ENCODE measurements around the gene MCM6.

The MCM6 gene

DNA sequence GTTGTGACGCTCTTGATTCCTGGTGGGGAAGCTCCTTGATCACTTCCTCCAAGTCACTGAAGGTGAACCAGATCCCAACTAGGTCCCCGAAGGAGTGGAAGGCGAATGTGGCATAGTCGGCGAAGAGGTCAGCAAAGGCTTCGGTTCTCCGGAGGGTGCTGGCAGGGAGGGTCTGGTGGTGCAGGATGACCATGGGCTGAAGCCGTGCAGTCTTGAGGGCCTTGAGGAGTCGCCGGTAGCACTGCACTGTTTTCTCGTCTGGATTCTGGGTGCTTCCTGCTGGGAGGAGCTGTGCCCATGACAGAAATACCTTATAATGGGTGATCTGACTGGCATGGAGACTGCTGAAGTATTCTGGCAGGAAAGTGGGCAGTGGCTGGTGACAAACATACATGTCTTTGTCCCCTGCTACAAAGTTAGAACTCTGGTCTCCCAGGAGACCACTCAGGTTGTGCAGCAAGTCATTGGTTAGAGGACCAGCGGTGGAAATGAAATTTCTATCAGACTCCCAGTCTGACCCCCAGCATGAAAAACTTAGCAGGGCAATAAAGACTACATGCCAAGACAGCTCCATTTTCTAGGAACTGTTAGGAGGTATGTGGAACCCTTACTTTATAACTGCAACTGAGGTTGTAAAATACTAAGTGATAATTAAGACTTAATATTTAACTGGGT is 39.5 kb downstream of the MCM6 start, which contains the start of gene LCT:
TSS of gene LCT (minus strand) at position 589 of the 675 bp plus-strand sequence. CDS start at position 574, 15 bp downstream.
- TF ChIP-seq, protein P1, sequence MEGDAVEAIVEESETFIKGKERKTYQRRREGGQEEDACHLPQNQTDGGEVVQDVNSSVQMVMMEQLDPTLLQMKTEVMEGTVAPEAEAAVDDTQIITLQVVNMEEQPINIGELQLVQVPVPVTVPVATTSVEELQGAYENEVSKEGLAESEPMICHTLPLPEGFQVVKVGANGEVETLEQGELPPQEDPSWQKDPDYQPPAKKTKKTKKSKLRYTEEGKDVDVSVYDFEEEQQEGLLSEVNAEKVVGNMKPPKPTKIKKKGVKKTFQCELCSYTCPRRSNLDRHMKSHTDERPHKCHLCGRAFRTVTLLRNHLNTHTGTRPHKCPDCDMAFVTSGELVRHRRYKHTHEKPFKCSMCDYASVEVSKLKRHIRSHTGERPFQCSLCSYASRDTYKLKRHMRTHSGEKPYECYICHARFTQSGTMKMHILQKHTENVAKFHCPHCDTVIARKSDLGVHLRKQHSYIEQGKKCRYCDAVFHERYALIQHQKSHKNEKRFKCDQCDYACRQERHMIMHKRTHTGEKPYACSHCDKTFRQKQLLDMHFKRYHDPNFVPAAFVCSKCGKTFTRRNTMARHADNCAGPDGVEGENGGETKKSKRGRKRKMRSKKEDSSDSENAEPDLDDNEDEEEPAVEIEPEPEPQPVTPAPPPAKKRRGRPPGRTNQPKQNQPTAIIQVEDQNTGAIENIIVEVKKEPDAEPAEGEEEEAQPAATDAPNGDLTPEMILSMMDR (IDR thresholded peaks at IDR 0.05; ENCODE audit: insufficient read depth, low read depth, low read length, missing control alignments): no peak
- no peak within 1 kb of the TSS for H3K4me3 ChIP-seq (ENCODE audit: low read depth, low read length)
- DNase-seq (ENCODE audit: low read depth): no peak

DNA sequence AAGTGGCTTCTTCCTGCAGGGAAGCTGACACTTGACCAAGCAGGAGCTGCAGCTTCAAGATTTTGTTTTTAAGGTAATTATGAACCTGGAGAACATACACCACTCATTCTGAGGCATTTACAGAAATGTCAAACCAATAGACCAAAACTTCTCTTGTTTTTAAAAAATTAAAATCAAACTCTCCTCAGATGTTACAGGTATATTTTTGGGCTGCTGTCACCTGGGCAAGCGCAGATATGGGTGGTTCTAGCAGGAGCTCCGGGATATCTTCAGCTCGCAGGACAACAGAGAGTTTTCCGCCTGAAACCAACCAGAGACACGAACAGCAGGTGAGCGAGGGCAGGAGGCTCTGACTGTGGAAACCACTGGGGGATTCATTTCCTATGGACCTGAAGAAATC is 43.4 kb downstream of the MCM6 start:
- H3K4me3 ChIP-seq (ENCODE audit: low read depth, low read length): no peak overlapping the region
- TF ChIP-seq, protein P1 (IDR thresholded peaks at IDR 0.05; ENCODE audit: insufficient read depth, low read depth, low read length, missing control alignments): no peak
- DNase-seq (ENCODE audit: low read depth): no peak

DNA sequence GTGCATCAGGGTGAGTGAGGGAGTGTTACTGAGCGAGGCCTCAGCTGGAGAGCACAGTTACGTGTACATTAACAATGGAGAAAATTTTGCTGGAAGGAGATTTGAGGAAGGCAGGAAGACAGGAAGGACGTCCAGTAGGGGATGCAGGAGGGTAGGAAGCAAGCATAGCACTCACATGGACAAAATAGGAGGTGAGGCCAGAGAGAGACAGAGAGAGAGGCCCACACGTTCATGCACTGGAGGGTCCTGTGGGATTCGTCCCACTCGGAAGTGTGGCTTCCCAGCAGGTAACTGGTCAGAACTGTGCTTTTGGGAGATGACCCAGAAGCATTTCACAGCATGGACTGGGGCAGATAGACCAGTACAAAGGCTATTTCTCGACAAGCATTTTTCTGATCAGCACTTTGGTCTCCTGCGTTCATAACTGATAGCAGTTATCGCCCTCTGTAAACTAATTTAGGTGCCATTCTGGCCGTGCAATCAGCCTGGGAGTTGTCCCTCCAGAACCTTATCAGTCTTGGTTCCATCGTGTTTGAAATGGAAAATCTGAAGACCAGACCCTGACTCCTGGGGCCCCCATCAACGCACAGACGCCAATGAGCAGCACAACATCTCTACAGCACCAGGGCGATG is 44.9 kb downstream of the MCM6 start:
- no peak for DNase-seq (ENCODE audit: low read depth)
- H3K4me3 ChIP-seq (ENCODE audit: low read depth, low read length): no peak overlapping the region
- TF ChIP-seq, protein P1 (IDR thresholded peaks at IDR 0.05; ENCODE audit: insufficient read depth, low read depth, low read length, missing control alignments): no peak

DNA sequence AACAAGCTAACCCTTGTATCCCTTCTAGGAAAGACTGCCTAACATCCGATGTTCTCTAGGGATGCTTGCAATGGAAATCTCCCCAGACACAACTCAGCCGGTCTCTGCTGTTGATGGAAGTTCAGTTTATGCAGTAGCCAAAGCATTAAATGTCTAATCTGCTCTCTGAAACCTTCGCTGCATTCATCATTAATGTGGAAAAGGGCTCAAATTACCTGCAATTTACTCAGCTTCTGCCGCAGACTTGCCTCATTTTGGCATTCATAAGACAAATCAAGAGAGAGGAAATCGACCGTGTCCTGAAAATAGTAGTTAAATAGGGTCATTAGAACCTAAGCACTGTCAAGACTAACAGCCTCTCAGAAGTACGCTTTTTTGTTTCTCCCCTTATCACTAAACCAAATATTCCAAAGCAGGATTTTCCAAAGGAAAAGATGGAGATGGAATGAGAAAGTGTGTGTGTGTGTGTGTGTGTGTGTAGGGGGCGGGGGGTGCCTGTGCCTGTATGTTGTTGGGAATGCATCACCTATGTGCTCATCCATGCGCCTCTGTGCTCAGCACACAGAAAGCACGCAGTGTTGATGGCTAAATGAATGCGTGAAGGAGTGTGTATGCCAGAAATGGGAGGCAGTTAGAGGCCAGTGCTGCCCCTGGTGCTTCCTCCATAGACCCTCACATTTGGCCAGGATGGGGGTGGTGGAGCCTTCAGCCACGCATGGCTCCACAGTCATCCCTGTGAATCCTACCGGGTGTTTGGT is 46.7 kb downstream of the MCM6 start:
- no peak for DNase-seq (ENCODE audit: low read depth)
- TF ChIP-seq, protein P1 (IDR thresholded peaks at IDR 0.05; ENCODE audit: insufficient read depth, low read depth, low read length, missing control alignments): no peak

DNA sequence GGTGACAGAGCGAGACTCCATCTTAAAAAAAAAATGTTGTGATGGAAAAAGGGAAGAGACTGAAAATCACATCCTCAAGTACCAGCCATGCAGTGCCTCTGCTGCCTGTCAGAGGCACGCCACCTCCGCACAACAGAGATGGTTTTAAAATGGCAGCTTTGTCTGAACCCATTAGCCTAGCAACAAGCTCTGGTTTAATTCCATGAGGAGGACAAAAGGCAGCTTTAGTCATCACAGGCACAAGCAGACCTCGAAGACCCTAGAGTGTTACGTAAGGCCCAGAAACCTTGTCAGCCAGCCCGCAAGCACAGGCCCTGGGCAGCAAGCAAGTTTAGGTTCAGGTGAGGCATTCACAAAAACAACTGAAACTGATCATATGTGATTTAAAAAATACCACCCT is 49.7 kb downstream of the MCM6 start:
- TF ChIP-seq, protein P1 (IDR thresholded peaks at IDR 0.05; ENCODE audit: insufficient read depth, low read depth, low read length, missing control alignments): no peak
- H3K4me3 ChIP-seq (ENCODE audit: low read depth, low read length): no peak overlapping the region
- no peak for DNase-seq (ENCODE audit: low read depth)

More for the DNA sequence above, 46.7 kb downstream of the MCM6 start:
- no peak overlapping the region for H3K4me3 ChIP-seq (ENCODE audit: low read depth, low read length)

DNA sequence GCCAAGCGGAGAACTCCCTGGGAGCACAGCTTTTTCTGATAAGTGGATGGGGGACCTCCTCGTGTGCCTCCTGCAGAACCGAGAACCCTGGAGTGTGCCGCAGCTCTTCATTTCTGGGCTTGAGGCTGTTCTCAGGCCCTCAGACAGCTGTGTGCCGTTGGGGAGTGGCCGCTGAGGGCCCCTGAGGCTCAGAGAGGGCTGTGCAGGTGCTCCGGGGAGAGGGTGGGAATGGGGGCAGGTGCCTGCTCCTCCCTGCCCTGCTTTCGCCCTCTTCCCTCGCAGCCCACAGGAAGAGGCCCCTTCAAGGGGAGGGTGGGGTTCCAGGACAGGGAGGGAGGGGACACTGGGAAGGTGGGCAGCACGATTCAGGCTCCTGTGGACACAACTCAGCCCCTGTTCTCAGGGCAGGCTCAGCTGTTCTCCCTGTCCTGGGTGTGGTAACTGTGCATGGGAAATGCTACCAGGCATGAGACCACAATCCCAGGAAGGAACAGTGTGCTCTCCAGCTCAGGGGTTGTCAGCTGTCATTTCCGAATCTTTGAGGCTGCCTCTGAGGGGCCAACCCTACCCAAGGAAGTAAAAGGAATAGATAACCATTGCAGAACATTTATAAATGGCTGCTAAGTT is 50.6 kb downstream of the MCM6 start:
- TF ChIP-seq, protein P1 (IDR thresholded peaks at IDR 0.05; ENCODE audit: insufficient read depth, low read depth, low read length, missing control alignments): no peak
- H3K4me3 ChIP-seq (ENCODE audit: low read depth, low read length): no peak overlapping the region
- DNase-seq (ENCODE audit: low read depth): no peak
